CD4-positive, alpha-beta T cell treated with Interleukin-12 subunit alpha and Interleukin-12 subunit beta, for 1 hour (primary cell): ENCODE measurements around the gene PTPN20.

Source experiments
- DNase-seq: peaks from one replicate; pipeline ENCODE4 v3.0.0-alpha.2; 2020

Gene PTPN20

DNA sequence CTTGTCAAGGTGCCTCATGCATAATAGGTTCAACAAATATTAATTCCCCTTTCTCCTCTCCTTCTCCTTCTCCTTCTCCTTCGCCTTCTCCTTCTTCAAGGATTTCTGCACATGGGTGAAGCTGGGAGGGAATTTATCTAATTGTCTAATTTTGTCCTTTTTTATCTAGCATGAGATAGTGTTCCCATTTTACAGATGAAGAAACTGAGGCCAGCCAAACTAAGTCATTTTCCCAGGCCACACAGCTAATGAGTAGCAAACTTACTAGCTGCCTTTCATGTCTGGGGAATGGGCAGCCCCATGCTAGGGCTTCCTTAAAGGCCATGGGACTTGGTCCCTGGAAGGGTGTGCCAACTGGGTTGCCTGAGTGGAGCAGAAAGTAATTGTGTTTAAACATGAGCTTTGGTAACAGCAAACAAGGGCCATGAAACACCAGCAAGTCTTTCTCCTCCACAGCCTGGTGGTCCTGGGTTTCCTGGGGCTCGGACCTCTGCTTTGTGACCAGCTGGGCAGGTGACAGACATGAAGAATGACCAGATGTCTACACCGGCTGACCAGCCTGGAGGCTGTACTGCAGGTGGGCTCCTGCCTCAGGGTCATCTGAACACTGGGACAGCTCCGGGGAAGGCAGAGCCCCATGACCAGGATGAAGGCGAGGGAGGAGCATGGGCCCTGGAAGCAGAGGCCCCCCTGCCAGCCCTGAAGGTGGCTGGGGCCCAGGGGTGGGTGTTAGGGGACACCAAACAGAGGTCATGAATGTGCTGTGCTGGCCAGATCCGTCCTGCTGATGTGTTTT lies 138.0 kb downstream of the PTPN20 start:
- no peak for DNase-seq

DNA sequence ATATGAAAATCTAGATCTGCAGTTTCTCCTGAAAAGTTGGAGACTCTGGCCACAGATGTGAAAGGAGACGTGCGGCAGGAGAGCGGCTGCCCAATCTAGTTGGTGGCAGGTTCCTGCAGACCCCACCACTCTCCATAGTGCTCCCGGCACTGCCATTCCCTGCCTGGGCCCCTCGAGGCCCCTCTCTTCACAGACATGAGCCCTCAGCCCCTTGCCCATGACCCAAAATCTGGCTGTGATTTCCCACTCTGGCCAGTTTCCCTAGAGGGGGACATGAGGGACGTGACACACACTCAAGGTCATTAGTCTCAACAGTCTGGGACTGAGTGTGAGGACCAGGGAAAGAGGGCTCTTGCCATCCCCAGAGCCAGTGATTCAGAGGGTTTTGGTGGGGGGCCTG lies 138.7 kb downstream of the PTPN20 start:
- DNase-seq: no peak

DNA sequence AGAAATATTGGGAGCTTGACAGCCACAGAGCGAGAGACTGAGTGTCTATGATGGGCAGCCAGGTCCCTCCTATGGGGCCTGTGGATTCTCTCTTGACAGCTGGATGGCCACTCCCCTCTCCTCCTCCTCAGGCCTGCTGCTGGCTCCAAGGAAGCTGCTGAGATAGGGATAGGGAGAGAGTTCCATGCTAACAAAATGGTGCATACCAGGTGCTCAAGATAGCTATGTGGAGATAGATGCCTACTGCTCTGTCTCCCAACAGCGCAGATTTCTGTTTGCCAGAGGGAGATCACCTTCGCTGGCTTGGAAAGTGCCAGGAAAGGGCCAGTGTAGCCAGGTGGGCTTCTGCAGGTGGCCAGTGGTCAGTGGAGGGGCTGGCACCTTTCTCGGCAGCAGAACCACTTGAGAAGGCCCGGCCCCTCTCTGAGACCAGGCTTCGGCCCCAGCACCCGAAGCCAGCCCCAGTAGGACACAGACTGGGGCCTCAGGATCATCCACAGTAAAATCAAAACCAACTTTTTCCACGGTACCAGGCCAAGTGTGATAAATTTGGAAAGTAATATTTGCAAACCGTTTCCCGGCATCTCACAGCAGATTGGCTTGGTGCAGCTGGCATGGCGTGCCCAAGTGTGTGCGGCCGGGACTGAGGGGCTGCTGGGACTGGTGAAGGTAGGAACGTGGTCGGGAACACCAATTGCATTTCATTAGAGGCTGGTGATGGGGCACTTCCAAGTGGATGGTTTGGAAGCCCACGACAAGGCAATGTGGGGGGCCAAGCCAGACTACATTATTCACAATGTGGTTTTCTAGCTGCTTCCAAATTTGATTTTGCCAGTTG lies 139.6 kb downstream of the PTPN20 start:
- no peak for DNase-seq

DNA sequence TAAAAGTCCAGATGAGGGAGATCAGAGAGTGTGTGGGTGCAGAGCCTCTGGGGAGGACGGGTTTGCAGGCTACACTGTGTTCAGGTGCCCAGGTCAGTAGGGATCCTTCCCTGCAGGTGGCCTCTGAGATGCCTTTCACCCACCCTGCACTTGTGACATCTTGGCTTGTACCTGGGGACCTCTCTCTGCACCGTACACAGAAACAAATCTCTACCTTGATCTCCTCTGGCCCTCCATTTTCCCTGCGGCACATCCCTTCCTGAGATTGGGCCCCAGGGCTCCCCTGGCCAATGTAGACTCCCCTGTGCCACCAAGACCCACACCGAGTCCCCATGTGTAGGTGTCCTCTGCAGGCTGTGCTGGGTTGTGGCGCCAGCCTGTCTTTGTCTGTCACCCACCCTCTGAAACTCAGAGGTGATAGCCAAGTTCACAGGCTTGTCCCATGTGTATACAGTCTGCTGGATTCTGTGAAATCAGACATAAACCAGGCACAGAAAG lies 140.6 kb downstream of the PTPN20 start:
- no peak for DNase-seq
